GM12864 (cell line): ENCODE data around the gene ANAPC4.

Experiments
- DNase-seq: peaks from one replicate; pipeline ENCODE4 v3.0.0-alpha.2; 2011; ENCODE audit warnings: low read depth
- H3K4me3 ChIP-seq: 2 replicates; pipeline ENCODE4 v1.5.1; 2011; ENCODE audit warnings: mild to moderate bottlenecking, low read depth, low read length, control low read depth
- TF ChIP-seq, protein P1 (sequence below): IDR thresholded peaks from 2 replicates; pipeline ENCODE4 v1.5.1; 2011; ENCODE audit warnings: low read depth, mild to moderate bottlenecking, moderate library complexity, low read length, control low read depth, inconsistent platforms; ENCODE audit errors: missing control alignments

Gene ANAPC4

DNA sequence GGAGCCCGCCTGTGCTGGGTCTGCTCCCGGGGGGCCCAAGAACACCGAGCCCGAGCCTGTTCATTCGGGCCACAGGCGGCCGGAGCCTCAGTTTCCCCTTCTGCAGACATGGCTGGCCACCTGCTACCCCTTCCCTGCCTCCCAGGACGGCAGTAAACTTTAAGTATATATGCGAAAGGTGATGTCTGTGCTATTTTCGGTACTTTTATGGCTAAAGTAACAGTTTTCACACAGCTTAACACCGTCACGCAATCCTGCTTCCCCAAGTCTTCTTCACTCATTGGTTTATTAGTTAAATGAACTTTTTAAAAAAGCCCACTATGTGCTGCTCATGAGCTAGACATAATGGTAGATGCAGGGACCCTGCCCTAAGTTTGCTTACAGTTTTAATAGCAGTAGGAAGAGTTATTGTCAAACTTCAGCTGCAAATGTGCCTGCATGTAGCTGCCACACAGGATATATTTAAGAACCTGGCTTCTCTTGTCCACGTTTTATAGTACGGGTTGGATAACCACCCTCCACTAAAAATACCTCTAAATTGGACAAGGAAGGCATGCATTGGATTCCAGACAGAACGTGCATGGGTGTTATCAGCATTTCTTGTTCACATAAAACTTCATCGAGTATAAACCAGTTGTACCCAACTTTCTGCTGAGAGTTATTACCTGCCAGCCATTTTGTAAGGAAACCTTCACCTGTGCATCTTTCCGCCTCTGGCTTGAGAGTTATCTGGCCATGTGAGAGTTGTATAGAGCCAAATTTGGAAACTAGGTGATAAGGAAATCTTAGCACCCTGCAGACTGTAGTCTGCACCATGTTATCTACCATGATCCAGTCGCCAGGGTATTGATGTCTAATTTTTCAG lies 741 bp downstream of the ANAPC4 start:
- peak overlapping the region; percentile 86 for H3K4me3 ChIP-seq
- no peak for DNase-seq
- TF ChIP-seq, protein P1, sequence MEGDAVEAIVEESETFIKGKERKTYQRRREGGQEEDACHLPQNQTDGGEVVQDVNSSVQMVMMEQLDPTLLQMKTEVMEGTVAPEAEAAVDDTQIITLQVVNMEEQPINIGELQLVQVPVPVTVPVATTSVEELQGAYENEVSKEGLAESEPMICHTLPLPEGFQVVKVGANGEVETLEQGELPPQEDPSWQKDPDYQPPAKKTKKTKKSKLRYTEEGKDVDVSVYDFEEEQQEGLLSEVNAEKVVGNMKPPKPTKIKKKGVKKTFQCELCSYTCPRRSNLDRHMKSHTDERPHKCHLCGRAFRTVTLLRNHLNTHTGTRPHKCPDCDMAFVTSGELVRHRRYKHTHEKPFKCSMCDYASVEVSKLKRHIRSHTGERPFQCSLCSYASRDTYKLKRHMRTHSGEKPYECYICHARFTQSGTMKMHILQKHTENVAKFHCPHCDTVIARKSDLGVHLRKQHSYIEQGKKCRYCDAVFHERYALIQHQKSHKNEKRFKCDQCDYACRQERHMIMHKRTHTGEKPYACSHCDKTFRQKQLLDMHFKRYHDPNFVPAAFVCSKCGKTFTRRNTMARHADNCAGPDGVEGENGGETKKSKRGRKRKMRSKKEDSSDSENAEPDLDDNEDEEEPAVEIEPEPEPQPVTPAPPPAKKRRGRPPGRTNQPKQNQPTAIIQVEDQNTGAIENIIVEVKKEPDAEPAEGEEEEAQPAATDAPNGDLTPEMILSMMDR = no peak

DNA sequence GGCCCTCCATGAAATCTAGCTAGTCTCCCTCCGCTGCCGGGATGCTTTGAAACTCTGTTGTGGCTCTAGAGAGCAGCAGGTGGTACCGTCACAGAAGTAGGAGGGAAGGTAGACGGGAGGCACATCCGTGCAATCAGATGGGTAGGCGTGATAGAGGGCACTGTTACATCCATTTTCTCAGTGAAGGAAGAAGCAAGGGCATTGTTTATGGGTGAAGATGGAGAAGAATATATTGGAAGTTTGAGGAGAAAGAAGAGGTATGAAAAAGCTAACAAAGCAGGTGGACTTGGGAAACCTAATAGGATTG lies 1.3 kb downstream of the ANAPC4 start:
- TF ChIP-seq, protein P1 = no peak
- H3K4me3 ChIP-seq = peak overlapping the region; percentile 86
- DNase-seq = no peak

DNA sequence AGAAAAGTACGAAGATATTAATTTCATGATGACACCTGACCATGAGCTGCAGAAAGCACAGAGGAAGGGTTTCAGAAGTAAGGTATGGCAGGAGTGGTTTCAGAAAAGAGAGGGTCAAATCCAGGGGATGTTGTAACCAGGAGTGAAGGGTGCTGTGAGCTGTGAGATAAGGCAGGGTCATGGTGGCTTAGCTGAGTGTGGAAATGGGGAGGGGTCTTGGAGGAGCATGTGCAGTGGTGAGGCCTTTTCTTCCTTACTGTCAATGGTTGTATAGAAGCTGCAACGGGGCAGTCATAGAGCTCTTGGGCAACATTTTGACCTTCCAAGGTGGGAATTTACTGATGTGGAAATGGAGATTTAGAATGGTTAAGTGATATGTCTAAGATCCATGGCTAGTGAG lies 2.5 kb downstream of the ANAPC4 start:
- no peak overlapping the region for H3K4me3 ChIP-seq
- no peak for DNase-seq
- TF ChIP-seq, protein P1 = no peak

DNA sequence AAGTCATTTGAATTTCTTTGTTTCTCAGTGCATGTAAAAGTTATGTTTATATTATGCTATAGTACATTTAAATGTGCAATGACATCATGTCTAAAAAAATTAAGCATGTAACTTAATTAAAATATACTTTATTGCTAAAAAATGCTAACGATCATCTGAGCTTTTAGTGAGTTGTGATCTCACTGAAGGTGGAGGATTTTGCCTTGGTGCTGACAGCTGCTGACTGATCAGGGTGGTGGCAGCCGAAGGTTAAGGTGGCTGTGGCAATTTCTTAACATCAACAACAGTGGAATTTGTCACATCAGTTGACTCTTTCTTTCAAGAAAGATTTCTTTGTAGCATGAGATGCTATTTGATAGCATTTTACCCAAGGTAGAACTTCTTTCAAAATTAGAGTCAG lies 6.6 kb downstream of the ANAPC4 start:
- TF ChIP-seq, protein P1 = no peak
- no peak overlapping the region for H3K4me3 ChIP-seq
- no peak for DNase-seq

DNA sequence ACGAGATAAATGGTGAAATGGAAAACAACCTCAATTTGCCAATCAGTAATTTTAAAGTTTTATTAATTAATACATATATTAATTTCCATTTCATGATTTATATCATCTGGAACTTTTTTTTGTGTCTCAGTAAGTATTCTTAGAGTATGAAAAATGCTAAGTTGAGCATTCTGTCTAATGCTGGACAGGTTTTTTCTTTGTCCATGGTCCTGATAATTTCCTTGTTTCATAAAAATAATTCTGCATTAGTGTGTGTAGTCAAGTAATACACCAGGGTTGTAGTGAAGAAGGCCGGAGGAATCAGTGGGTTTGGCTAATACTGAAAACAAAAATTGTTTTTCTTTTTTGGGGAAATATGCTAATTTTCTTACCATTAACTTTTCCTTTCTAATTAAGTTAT lies 9.9 kb downstream of the ANAPC4 start:
- H3K4me3 ChIP-seq = no peak overlapping the region
- TF ChIP-seq, protein P1 = no peak
- no peak for DNase-seq

DNA sequence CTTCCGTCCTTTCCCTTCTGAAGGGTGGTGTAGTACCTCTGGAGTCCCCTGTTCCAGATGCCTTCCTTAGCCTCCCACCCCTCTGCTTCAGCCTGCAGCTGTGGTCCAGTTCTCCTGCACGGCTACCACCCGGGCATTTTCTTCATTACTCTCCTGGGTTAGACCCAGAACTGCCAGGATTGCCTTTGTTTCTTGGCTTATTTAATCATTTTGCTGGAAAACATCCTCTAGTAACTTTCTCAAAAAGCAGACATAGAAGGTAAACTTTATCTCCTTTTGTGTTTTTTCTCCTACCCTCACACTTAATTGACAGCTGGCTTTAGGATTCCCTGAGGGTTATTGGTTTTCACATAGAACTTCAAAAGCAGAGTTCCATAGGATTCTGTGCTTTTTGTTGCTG lies 20.2 kb downstream of the ANAPC4 start:
- no peak overlapping the region for H3K4me3 ChIP-seq
- TF ChIP-seq, protein P1 = no peak
- no peak for DNase-seq

DNA sequence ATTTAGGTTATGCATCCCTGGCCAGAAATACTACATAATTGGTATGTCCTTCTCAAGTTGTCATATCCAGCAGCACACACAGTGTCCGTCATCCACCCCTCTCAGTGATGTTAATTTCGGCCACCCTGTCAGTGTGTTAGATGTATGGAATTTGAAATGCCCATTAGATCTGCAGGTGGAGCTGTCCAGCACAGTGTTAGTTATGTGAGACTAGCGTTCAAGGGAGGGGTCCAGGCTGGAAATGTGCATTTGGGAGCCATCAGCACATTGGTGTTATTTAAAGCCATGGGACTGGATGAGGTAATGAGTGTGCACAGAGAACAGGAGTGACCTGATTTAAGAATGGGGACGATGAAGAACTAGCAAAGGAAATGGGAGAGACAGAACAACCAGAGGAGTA lies 22.4 kb downstream of the ANAPC4 start:
- DNase-seq = no peak
- TF ChIP-seq, protein P1 = no peak
- H3K4me3 ChIP-seq = no peak overlapping the region
